HepG2 (cell line): ENCODE data around the gene JPH2. TPM values are rescaled to one million over a fixed set of nuclear protein-coding genes. Genes with fewer than 3 reads are reported as not detected.

Source experiments
- ATF7-NPFF ChIP-seq: sonication (generic); formaldehyde crosslinking; IDR thresholded peaks from 2 replicates; pipeline ENCODE4 v1.8.1; 2023; ENCODE audit warnings: mild to moderate bottlenecking, low read depth, missing genetic modification reagents, moderate library complexity
- BCL3 ChIP-seq: sonication (generic); formaldehyde crosslinking; IDR thresholded peaks from 2 replicates; pipeline ENCODE4 v1.5.1; 2020; ENCODE audit warnings: mild to moderate bottlenecking, missing genetic modification reagents, moderate library complexity
- JUNB ChIP-seq: sonication (generic); formaldehyde crosslinking; IDR thresholded peaks from 2 replicates; pipeline ENCODE4 v1.8.0; 2022; ENCODE audit warnings: missing genetic modification reagents, mild to moderate bottlenecking, borderline replicate concordance
- SNAI1 ChIP-seq: sonication (generic); formaldehyde crosslinking; IDR thresholded peaks from 2 replicates; pipeline ENCODE4 v1.5.0; 2020; ENCODE audit warnings: mild to moderate bottlenecking, missing genetic modification reagents, borderline replicate concordance
- SSRP1 ChIP-seq: IDR thresholded peaks from 2 replicates; pipeline ENCODE4 v1.6.1; 2016; ENCODE audit warnings: control low read depth
- TBP ChIP-seq: sonication (generic); formaldehyde crosslinking; IDR thresholded peaks from 2 replicates; pipeline ENCODE4 v1.5.0; 2020; ENCODE audit warnings: missing genetic modification reagents
- ZNF136 ChIP-seq: sonication (generic); formaldehyde crosslinking; IDR thresholded peaks from 2 replicates; pipeline ENCODE4 v1.8.1; 2022; ENCODE audit warnings: low read depth, mild to moderate bottlenecking, moderate library complexity, missing genetic modification reagents
- ZNF20 ChIP-seq: sonication (generic); formaldehyde crosslinking; IDR thresholded peaks from 2 replicates; pipeline ENCODE4 v1.4.0; 2020; ENCODE audit warnings: mild to moderate bottlenecking, moderate library complexity, missing genetic modification reagents
- ZNF296 ChIP-seq: sonication (generic); formaldehyde crosslinking; conservative IDR thresholded peaks from 2 replicates; pipeline ENCODE4 v1.5.0; 2020; ENCODE audit warnings: mild to moderate bottlenecking, missing genetic modification reagents
- ZNF317 ChIP-seq: sonication (generic); formaldehyde crosslinking; IDR thresholded peaks from 2 replicates; pipeline ENCODE4 v1.5.0; 2020; ENCODE audit warnings: mild to moderate bottlenecking, missing genetic modification reagents
- ZNF549 ChIP-seq: sonication (generic); formaldehyde crosslinking; IDR thresholded peaks from 2 replicates; pipeline ENCODE4 v1.5.0; 2020; ENCODE audit warnings: missing genetic modification reagents
- ZNF576 ChIP-seq: sonication (generic); formaldehyde crosslinking; IDR thresholded peaks from 2 replicates; pipeline ENCODE4 v1.4.0; 2020; ENCODE audit warnings: mild to moderate bottlenecking, missing genetic modification reagents
- ZNF660 ChIP-seq: sonication (generic); formaldehyde crosslinking; IDR thresholded peaks from 2 replicates; pipeline ENCODE4 v1.5.1; 2020; ENCODE audit warnings: mild to moderate bottlenecking, low read depth, missing genetic modification reagents, borderline replicate concordance
- ZNF687 ChIP-seq: sonication (generic); formaldehyde crosslinking; IDR thresholded peaks from 2 replicates; pipeline ENCODE4 v1.5.1; 2020; ENCODE audit warnings: mild to moderate bottlenecking, missing genetic modification reagents, moderate library complexity
- ZNF761 ChIP-seq: sonication (generic); formaldehyde crosslinking; conservative IDR thresholded peaks from 2 replicates; pipeline ENCODE4 v1.4.0; 2020; ENCODE audit warnings: mild to moderate bottlenecking, missing genetic modification reagents
- ZNF781 ChIP-seq: sonication (generic); formaldehyde crosslinking; IDR thresholded peaks from 2 replicates; pipeline ENCODE4 v1.5.1; 2020; ENCODE audit warnings: borderline replicate concordance, mild to moderate bottlenecking, missing genetic modification reagents; ENCODE audit errors: not compliant biosample characterization
- ZSCAN5A ChIP-seq: sonication (generic); formaldehyde crosslinking; IDR thresholded peaks from 2 replicates; pipeline ENCODE4 v1.8.0; 2022; ENCODE audit warnings: mild to moderate bottlenecking, missing genetic modification reagents, borderline replicate concordance
- polyA plus RNA-seq, 8 experiments: library from polyadenylated mRNA; depleted of rRNA in 3 of 8; stranded (reverse) in 7 of 8; unstranded in 1 of 8; fragments of >200 nt; fragmentation: Illumina TruSeq in 4 of 8; extraction: Trizol in 4 of 8; gene quantifications; 2 replicates each; pipeline versions ENCODE4 v1.2.1 to v1.2.3, GENCODE V29; 2011 to 2016; ENCODE audit warnings: low read depth in 4 of 8, missing spikeins in 1 of 8, mixed read lengths in 1 of 8; ENCODE audit not compliant: insufficient read depth in 1 of 8
- total RNA-seq, 5 experiments: library from RNA; depleted of rRNA; stranded (reverse); fragments of >200 nt; fragmentation: Illumina TruSeq; extraction: Trizol; gene quantifications; 2 replicates each; pipeline ENCODE4 v1.2.3, GENCODE V29; 2016; ENCODE audit warnings: low read depth in 1 of 5

JPH2 gene
- total and polyA plus RNA-seq, 2 of the 13 experiments (the other 11 are each of a cell fraction or from before 2014, with no cell fraction given), result 0.42 TPM; not detected in 1

- TF ChIP-seq ZNF687 (CRISPR knock-in tag), result peak; percentile 57; the same call in 1 of the 2 replicates
- TF ChIP-seq ZNF660 (CRISPR knock-in tag), result 0 out of 2 replicates have a peak, but pooled peaks have one; percentile 34
- peak; percentile 75 for TF ChIP-seq ZNF317 (CRISPR knock-in tag)
- TF ChIP-seq ATF7-NPFF (CRISPR knock-in tag), result no peak
- TF ChIP-seq ZNF549 (CRISPR knock-in tag), result no peak
- TF ChIP-seq ZNF761, result 0 out of 2 replicates have a peak, but pooled peaks have one; percentile 7
- TF ChIP-seq TBP (CRISPR knock-in tag), result no peak
- TF ChIP-seq SNAI1, result peak; percentile 88; the same call in 1 of the 2 replicates
- TF ChIP-seq BCL3 (CRISPR knock-in tag), result 0 out of 2 replicates have a peak, but pooled peaks have one; percentile 20
- TF ChIP-seq ZNF781 (CRISPR knock-in tag), result peak; percentile 3
- TF ChIP-seq ZNF20 (CRISPR knock-in tag), result no peak
- 0 out of 2 replicates have a peak, but pooled peaks have one; percentile 87 for TF ChIP-seq ZNF136 (CRISPR knock-in tag)
- TF ChIP-seq ZNF576 (CRISPR knock-in tag), result no peak
- peak; percentile 28; the same call in 1 of the 2 replicates for TF ChIP-seq SSRP1 (CRISPR knock-in tag)
- TF ChIP-seq ZNF296 (CRISPR knock-in tag), result 0 out of 2 replicates have a peak, but pooled peaks have one; percentile 87
- 0 out of 2 replicates have a peak, but pooled peaks have one; percentile 60 for TF ChIP-seq ZSCAN5A
- peak; percentile 78; the same call in 1 of the 2 replicates for TF ChIP-seq JUNB (CRISPR knock-in tag)
These were observed 24.4 kb upstream of the JPH2 start (continued) for GRCh38 chr20:44211177-44212039.
